DND-41 (cell line): ENCODE measurements around the gene CYSLTR2.

Source experiments
- ATAC-seq: fragments of 200-7000 bp; cut with Tn5 transposase; 3 replicates; pipeline ENCODE4 v1.9.1; 2021; ENCODE audit warnings: low read depth; ENCODE audit not compliant: insufficient read depth
- DNase-seq: peaks from one replicate; pipeline ENCODE4 v3.0.0-alpha.2; 2020
- H2AFZ ChIP-seq: 2 replicates; pipeline ENCODE4 v1.6.0; 2012; ENCODE audit warnings: low read depth, low read length
- H3K27ac ChIP-seq: 2 replicates; pipeline ENCODE4 v1.5.1; 2012; ENCODE audit warnings: low read length, inconsistent platforms
- H3K27me3 ChIP-seq: fragments of 200-600 bp; sonication (generic); 2 replicates; pipeline ENCODE4 v1.6.0; 2012; ENCODE audit warnings: low read length, mild to moderate bottlenecking, inconsistent platforms; ENCODE audit not compliant: insufficient read depth, poor library complexity
- H3K36me3 ChIP-seq: 2 replicates; pipeline ENCODE4 v1.5.1; 2012; ENCODE audit warnings: low read length, inconsistent platforms; ENCODE audit not compliant: insufficient read depth
- H3K4me1 ChIP-seq: 2 replicates; pipeline ENCODE4 v1.5.1; 2012; ENCODE audit warnings: mild to moderate bottlenecking, low read length; ENCODE audit not compliant: insufficient read depth
- H3K4me2 ChIP-seq: 2 replicates; pipeline ENCODE4 v1.6.0; 2012; ENCODE audit warnings: mild to moderate bottlenecking, moderate library complexity, low read length, inconsistent platforms; ENCODE audit not compliant: insufficient read depth
- H3K4me3 ChIP-seq, 2 experiments: fragments of 200-600 bp in 1 of 2; shearing (Covaris generic) in 1 of 2; 2 replicates each; pipeline ENCODE4 v1.5.1; 2012 to 2016; ENCODE audit warnings: inconsistent platforms in 2 of 2, low read length in 2 of 2, mild to moderate bottlenecking in 2 of 2, low read depth in 1 of 2, moderate library complexity in 1 of 2
- H3K79me2 ChIP-seq: 2 replicates; pipeline ENCODE4 v1.6.0; 2012; ENCODE audit warnings: low read length, inconsistent platforms; ENCODE audit not compliant: insufficient read depth
- H3K9ac ChIP-seq: 2 replicates; pipeline ENCODE4 v1.6.0; 2012; ENCODE audit warnings: low read depth, mild to moderate bottlenecking, inconsistent platforms, low read length, moderate library complexity
- H3K9me3 ChIP-seq: 2 replicates; pipeline ENCODE4 v1.5.1; 2012; ENCODE audit warnings: low read length, moderate library complexity, mild to moderate bottlenecking, inconsistent platforms; ENCODE audit not compliant: insufficient read depth, severe bottlenecking
- H4K20me1 ChIP-seq: 2 replicates; pipeline ENCODE4 v1.6.0; 2012; ENCODE audit warnings: low read length; ENCODE audit not compliant: insufficient read depth
- CTCF ChIP-seq: IDR thresholded peaks from 2 replicates; pipeline ENCODE4 v1.5.1; 2012; ENCODE audit warnings: borderline replicate concordance, low read length, moderate library complexity, mild to moderate bottlenecking; ENCODE audit not compliant: poor library complexity, severe bottlenecking; ENCODE audit errors: extremely low read depth
- EZH2 ChIP-seq: IDR thresholded peaks from 3 replicates; pipeline ENCODE4 v1.6.1; 2012; ENCODE audit warnings: borderline replicate concordance, low read depth, mild to moderate bottlenecking, moderate library complexity, low read length, inconsistent platforms; ENCODE audit not compliant: severe bottlenecking

Gene CYSLTR2

GRCh38 chr13:48633700-48634099 lies 20.0 kb upstream of the CYSLTR2 start:
- TF ChIP-seq CTCF (no peak), EZH2 (no peak)
- Histone ChIP-seq H3K4me1 (peaks cover 8% of the 10 kb centered on the region), H3K79me2 (no peaks in the 10 kb centered on the region), H3K9ac (no peak overlapping the region), H3K4me2 (no peak overlapping the region), H2AFZ (no peak overlapping the region), H4K20me1 (no peaks in the 10 kb centered on the region), H3K27ac (no peak overlapping the region), H3K9me3 (peaks cover 13% of the 10 kb centered on the region), H3K36me3 (no peaks in the 10 kb centered on the region), H3K27me3 (no peaks in the 10 kb centered on the region), H3K4me3 (no peak overlapping the region)
- ATAC-seq (no peak; the same call in 2 of the 3 replicates), DNase-seq (no peak)

- H3K27ac ChIP-seq: 0 out of 2 replicates have a peak overlapping the region, but pooled peaks have one; percentile 12
- TF ChIP-seq EZH2 (no peak), CTCF (no peak)
- H3K36me3 ChIP-seq: no peaks in the 10 kb centered on the region
- H3K4me1 ChIP-seq: peaks cover 8% of the 10 kb centered on the region
- DNase-seq (no peak), ATAC-seq (no peak)
- H3K9ac ChIP-seq: no peak overlapping the region
- H3K4me2 ChIP-seq: no peak overlapping the region
- no peaks in the 10 kb centered on the region for H3K27me3 ChIP-seq
- peaks cover 13% of the 10 kb centered on the region for H3K9me3 ChIP-seq
- no peaks in the 10 kb centered on the region for H4K20me1 ChIP-seq
- no peak overlapping the region for H3K4me3 ChIP-seq
- H3K79me2 ChIP-seq: no peaks in the 10 kb centered on the region
- no peak overlapping the region; the same call in 1 of the 2 replicates for H2AFZ ChIP-seq
Measured at GRCh38 chr13:48634636-48635035, 19.1 kb upstream of the CYSLTR2 start.

- Histone ChIP-seq H3K4me3 (no peak overlapping the region), H3K9me3 (peaks cover 13% of the 10 kb centered on the region), H3K9ac (no peak overlapping the region), H3K79me2 (no peaks in the 10 kb centered on the region), H3K4me1 (peaks cover 8% of the 10 kb centered on the region), H2AFZ (no peak overlapping the region), H3K27ac (no peak overlapping the region; the same call in 1 of the 2 replicates), H3K4me2 (no peak overlapping the region), H4K20me1 (no peaks in the 10 kb centered on the region), H3K36me3 (no peaks in the 10 kb centered on the region), H3K27me3 (no peaks in the 10 kb centered on the region)
- no peak for ATAC-seq
- no peak for DNase-seq
- TF ChIP-seq CTCF (no peak), EZH2 (no peak)
Measured at GRCh38 chr13:48635478-48635877, 18.3 kb upstream of the CYSLTR2 start.

- H3K4me2 ChIP-seq: no peak overlapping the region
- ATAC-seq (no peak), DNase-seq (no peak)
- H4K20me1 ChIP-seq: no peaks in the 10 kb centered on the region
- peaks cover 8% of the 10 kb centered on the region for H3K4me1 ChIP-seq
- no peak overlapping the region for H3K9ac ChIP-seq
- H3K9me3 ChIP-seq: peaks cover 13% of the 10 kb centered on the region
- H2AFZ ChIP-seq: no peak overlapping the region
- no peaks in the 10 kb centered on the region for H3K79me2 ChIP-seq
- H3K27ac ChIP-seq: no peak overlapping the region
- no peaks in the 10 kb centered on the region for H3K36me3 ChIP-seq
- TF ChIP-seq CTCF (no peak), EZH2 (no peak)
- no peak overlapping the region for H3K4me3 ChIP-seq
- no peaks in the 10 kb centered on the region for H3K27me3 ChIP-seq
Measured at GRCh38 chr13:48636550-48636949, 17.2 kb upstream of the CYSLTR2 start.
